HG02610 (cell line): ENCODE measurements around the gene CEP72.
"Not testable (repeated sequence)": the region's sequence is repeated elsewhere in the genome, so short reads cannot be mapped to it uniquely, and the experiment has no call there.

Source experiments
- ATAC-seq: cut with Tn5 transposase; IDR thresholded peaks from one replicate; pipeline ENCODE4 v1.9.1; 2021; ENCODE audit warnings: mild to moderate bottlenecking, moderate library complexity; ENCODE audit not compliant: unreplicated experiment

Gene CEP72

DNA sequence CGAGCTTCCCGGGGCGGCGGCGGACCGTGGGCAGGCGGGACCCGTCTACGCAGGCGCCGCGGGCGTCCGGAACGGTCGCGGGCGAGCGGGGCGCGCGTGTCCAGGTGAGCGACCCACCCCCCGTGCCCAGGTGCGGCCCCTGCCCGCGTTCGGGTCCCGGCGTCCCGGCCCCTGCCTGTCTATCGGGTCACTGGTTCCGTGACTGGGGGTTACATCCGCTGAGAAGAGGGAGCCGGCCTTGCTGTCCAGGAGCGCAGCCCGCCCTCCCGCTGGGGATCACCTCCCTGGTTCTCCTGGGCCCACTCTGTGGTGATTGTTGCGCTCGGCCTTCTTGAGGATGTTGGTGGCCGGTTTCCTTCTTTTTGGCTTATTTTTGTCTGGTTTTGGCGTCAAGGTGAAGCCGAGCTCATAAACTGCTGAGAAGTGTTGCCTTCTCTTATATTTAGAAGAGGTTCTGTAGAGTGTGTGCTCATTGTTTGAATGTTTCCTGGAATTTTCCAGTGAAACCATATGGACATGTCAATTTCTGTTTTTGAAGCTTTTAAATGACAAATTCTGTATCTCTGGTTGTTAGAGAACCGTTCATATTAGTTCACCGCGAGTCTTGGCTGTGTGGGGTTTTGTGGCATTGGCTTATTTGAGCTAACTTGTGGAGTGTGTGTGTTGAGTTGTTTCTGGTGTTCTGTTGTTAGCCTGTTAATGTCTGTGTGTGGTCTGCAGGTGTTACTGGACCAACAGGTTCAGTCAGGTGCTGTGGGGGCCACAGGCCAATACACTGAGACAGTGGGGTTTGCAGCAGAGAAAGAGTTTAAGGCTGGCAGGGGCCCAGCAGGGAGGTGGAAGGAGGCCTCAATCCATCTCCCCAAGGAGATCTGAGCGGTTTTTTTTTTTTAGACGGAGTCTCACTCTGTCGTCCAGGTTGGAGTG, 621 bp downstream of the CEP72 start:
- peak; percentile 29 for ATAC-seq

DNA sequence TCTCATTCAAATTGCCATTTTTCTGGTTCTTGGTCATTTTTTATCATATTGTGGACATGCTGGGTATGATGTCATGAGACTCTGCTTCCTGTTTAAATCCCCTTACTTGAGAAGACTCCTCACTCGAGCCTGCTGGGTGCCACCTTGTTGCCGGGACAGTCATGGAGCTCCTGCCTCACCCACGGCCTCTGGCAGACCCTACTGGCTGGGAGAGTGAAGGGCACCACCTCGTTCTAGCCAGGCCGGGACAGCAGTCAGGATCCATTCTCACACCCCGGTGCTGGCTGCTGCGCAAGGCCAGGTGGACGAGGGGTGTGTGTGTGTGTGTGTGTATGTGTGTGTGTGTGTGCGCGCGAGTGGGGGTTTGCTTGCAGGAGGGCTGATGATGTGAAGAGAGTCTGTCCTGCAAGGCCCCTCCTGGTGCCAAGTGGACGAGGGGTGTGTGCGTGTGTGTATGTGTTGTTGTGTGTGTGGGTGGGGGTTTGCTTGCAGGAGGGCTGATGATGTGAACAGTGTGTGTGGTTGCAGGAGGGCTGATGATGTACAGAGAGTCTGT, 4.4 kb downstream of the CEP72 start:
- ATAC-seq = no peak

DNA sequence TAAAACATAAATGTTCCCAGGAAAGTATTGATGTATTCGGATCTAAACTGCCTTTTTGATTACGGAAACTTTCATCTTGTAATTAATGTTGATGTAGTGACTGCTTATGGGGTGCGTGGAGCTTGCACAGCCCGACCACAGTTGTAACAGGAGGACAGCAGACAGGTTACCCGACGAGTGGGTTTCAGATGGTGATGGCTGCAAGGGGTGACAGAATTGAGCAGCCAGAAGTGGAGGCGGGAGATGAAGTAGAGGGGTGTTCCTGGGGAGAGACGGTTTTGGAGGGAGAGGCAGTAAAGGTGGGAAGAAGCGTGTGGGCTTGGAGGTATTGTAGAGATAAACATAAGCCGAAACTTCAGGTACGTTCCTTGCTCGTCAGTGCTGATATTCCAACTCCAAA, 5.8 kb downstream of the CEP72 start:
- ATAC-seq = no peak

DNA sequence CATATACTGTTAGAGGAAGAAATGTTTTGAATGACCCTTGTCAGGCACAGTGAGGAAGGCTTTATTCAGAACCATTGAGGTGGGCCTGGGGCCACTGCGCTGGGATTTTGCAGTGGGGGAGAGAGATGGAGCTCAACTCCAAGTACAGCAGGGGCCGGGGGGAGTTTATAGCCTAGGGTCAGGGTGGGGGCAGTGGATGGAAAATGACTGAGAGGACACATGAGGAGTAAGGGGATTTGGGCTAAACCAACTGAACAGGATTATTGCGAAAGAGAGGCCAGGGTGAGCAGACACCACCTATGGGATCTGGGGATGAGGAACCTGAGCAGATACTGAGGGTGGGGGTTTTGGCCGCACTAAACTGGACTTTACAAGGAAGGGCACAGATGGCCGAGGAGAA, 6.3 kb downstream of the CEP72 start:
- ATAC-seq = no peak

DNA sequence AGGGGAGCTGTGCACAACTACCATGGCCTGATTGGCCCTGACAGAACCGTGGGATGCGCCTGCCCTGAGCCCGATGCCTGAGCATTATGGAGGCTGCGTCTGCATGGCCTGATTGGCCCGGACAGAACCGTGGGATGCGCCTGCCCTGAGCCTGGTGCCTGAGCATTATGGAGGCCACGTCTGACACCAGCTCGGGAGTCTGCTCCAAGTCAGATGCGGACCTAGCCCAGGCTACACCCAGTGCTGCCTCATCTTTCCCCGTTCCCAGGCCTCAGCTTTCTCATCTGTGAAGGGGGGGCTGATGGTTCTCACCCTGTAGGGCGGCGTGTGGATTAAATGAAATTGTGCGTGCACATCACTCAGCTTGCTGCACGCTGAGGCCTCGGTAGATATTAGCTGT, 7.3 kb downstream of the CEP72 start:
- ATAC-seq = no peak

DNA sequence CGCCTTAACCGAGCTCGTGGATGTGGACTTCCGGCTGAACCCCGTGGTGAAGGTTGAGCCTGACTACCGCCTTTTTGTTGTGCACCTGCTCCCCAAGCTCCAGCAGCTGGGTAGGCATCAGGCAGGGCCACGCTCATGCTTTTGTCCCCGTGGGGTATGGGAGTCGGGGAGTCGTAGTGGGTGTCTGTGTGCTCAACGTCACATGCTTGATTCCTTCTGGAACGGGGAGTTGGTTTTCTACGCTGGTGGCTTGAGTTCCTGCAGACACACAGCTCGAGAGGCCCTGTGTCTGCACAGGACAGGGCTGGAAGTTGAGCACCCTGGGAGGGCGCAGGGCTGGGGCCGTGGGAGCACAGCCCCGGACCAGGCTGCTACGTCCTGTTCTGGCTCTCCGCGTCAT, 8.0 kb downstream of the CEP72 start:
- no peak for ATAC-seq

DNA sequence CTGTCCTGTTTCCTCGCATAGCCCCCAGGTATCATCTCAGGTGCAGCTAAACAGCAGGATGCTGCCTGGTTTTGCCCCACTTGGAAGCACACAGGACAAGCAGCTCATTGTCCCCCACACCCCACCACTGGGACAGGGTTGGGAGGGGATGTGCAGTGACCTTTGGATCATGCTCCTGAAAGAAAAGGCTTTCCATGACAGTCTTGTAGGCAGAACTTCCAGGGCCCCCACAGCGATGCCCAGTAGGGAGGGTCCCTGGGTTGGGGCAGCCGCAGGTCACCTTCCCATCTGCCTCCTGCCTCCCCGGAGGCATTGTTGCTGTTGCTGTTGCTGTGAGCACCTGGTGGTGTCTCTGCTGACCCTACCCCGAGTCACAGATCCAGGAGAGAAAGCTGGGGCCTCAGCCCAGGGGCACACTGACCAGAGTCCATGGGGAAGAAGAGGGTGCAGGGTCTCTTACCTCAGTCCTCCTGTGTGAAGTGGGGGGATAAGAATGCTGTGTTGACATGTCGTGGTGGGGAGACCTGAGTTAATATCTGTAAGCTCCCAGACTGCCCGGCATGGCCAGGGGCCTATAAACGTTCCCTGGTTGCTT, 8.5 kb downstream of the CEP72 start:
- no peak for ATAC-seq

DNA sequence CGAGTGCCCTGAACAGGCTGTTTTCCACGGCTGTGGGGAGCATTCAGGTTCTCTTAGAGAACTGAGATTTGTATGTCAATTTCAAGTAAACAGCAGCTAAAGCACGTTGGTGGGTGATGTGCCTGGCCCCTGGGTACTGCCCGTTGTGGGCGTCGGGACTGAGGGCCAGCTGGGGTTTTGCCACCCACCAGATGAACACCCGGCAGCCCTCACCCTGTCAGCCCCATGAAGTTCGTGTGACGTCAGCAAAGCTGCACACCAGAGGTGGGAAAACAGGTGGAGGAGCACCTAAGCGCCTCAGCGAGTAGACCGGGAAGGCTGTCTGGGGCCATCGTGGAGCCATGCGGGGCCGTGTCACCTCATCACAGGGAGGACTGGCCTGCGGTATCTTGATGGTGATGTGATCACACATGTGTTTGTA, 9.2 kb downstream of the CEP72 start:
- ATAC-seq = no peak

DNA sequence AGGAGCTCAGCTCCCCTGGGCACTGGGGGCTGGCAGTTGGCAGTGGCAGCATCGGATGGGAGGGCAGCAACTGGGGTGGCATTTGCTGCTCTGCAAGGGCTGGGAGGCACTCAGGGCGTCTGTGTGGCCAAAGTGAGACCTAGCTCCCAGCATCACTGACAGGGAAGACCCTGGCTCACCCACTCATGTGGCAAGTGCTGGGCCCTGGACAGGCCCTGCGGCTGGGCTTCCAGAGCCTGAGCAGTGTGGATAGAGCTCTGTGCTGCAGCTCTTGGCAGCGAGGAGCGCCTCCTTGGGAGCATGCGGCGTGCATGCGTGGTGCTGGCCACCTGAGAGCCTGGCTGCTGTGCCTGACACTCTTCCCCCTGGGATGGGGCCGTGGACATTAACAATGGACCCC, 10.2 kb downstream of the CEP72 start:
- no peak for ATAC-seq

DNA sequence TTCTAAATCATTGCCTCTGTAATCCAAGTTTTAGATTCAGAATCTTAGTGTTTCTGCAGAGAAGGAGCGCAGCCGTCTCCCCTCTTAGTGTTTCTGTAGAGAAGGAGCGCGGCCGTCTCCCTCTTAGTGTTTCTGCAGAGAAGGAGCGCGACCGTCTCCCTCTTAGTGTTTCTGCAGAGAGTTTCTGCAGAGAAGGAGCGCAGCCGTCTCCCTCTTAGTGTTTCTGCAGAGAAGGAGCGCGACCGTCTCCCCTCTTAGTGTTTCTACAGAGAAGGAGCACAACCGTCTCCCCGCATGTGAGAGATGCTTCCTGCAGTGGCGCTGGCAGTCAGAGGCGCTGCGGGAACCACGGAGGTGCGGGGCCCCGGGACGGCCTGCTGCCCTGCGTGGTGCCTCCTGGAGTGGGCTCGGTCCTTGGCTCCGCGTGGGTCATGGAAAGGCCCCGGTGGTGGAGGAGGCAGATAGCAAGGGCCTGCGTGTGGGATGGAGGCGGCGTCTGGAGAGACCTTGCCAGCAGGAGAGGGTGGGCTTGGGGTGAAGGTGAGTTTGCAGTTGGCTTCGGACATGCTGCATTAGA, 10.9 kb downstream of the CEP72 start:
- ATAC-seq = no peak

DNA sequence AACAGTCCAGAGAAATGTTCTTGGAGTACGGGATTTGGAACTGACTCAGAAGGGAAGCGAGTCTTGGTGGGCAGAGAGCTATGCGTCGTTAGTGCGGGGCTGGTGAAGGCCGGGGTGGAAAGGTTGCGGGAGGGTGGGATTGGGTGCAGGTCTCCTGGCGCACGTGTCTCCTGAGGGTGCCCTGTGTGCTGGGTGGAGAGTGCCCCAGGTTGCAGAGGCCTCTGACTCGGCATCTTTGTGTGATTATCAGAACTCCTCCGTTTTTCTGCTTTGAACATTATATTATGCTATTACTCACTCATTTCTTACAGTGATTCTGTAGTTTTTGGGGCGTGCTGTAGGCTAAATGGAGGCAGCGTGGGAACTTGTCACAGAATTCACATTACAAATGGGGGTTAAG, 11.4 kb downstream of the CEP72 start:
- no peak for ATAC-seq

DNA sequence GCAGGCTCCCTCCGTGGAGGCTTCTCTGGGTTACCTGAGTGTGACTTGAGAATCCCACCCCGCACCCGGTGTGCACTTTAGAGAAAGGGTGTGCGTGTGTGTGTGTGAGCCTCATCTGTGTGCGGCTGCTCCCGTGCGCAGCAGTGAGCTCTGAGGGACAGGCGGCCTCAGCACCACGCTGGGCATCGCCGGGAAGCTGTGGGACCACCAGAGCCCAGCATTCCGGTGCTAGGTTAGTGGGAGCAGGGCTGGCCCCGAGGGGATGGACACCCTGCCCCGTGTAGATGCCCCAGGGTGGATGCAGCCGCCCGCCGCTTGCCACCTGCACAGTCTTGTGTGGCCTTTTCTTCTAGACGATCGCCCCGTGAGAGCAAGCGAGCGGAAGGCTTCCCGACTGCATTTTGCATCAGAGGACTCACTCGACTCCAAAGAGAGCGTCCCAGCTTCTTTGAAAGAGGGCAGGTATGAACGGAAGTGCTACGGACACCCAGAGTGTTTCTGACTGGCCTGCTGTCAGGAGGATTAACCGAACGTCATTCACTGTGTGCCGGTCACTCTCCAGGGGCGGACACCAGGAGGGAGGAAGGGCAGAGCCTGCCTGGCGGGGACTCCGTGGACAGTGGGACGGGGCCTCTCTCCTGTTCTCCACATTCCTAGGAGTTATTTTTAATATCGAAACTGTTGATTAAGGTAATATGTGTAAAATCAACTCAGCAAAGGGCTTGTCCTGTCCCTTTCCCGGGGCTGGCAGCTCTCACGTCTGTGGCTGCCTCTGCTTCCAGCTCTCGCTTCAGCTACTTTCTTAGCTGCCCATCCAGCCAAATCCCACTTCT, 12.2 kb downstream of the CEP72 start:
- no peak for ATAC-seq

DNA sequence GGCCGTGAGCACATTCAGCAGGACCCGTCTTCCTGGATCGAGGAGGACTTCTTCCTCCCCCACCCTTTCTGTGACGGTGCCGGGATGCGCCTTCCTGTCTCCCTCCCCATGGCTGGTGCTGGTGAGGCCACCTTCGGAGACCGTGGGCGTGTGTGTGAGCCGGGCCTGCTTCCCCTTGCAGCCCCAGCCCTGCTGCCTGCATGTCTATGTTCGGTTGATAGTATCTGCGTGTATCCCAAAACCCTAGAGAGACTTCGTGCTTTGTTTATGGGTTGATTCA, 12.8 kb downstream of the CEP72 start:
- no peak for ATAC-seq

DNA sequence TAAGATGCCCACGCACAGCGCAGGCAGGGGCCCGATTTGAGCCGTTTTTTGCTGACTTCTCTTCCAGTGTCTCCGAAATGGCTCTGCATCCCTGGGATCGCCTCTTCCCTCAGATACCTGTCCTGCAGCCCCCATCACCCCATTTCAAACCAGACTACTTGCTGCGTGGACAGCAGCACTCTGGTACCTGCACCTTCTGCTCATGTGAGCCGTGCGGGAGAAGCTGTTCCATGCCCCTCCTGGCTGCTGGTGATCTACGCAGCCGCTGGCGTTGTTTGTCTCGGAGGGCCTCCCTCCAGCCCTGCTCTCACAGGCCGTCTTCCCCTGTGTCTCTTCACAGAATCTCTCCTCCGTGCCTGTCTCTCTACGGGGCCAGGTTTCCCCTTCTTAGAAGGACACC, 13.4 kb downstream of the CEP72 start:
- no peak for ATAC-seq

DNA sequence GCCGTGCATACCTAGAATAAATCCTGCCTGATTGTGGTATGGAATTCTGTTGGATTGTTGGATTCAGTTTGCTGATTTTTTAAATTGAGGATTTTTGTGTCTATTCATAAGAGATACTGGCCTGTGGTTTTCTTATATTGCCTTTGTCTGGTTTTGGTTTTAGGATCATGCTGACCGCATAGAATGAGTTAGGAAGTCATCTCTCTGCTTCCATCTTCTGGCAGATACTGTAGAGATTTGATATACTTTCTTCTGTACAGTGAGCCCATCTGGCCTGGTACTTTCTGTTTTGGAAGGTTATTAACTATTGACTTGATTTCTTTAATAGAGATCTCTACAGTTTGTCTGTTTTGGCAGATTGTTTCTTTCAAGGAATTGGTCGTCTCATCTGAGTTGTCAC, 14.7 kb downstream of the CEP72 start:
- no peak for ATAC-seq

DNA sequence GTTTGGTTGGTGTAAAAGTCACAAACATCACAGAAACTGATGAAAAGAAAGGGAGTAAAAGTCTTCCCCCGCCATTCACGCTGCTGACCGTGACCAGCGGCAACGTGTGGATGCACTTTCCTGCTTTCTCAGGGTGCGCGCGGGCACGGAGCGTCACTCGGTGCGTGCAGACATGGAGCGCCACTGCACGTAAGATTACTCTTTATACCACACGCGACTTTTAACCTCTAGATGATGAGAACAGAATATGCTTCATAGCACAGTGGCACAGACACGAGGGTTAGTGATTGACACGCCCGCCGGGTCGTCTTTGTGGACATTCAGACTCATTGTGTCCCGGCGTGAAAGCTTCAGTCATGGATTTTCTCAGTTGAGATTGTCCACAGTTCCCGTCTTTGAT, 15.7 kb downstream of the CEP72 start:
- no peak for ATAC-seq

DNA sequence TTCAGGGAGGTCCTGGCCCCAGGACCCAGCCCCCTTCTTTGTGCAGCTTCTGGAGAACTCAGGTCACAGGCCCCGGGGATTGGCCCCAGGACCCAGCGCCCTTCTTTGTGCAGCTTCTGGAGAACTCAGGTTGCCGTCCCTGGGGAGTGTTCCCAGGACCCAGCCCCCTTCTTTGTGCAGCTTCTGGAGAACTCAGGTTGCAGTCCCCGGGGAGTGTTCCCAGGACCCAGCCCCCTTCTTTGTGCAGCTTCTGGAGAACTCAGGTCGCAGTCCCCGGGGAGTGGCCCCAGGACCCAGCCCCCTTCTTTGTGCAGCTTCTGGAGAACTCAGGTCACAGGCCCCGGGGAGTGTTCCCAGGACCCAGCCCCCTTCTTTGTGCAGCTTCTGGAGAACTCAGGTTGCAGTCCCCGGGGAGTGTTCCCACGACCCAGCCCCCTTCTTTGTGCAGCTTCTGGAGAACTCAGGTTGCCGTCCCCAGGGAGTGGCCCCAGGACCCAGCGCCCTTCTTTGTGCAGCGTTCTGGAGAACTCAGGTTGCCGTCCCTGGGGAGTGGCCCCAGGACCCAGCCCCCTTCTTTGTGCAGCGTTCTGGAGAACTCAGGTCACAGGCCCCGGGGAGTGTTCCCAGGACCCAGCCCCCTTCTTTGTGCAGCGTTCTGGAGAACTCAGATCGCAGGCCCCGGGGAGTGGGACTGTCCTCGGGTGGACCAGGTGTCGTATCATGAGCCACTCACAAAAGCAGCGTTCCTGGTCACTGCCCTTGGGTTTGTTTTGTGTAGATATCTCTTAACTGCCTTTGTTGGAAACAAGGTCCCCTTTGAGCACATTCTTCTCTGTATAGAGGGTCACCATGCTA, 16.4 kb downstream of the CEP72 start:
- ATAC-seq = not testable (repeated sequence)

DNA sequence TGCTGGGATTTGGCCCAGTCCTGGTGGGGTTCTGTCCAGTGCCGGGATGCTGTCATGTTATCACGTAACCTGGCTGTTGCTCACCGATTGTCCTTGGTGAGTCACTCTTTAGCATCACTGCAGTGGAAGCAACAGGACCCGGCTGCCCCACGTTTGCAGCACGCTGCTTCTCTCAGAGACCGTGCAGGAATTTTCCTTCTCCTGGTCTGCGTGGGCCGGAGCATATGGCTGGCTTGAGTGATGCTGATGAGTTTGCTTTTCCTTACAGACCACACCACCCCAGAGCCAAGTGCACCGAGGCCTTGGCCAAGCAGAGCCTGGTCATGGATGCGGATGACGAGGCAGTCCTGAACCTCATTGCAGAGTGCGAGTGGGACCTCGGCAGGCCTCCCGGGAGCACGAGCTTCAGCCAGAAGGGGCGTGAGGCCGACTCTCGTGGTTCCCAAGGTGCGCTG, 21.4 kb downstream of the CEP72 start:
- ATAC-seq = no peak

DNA sequence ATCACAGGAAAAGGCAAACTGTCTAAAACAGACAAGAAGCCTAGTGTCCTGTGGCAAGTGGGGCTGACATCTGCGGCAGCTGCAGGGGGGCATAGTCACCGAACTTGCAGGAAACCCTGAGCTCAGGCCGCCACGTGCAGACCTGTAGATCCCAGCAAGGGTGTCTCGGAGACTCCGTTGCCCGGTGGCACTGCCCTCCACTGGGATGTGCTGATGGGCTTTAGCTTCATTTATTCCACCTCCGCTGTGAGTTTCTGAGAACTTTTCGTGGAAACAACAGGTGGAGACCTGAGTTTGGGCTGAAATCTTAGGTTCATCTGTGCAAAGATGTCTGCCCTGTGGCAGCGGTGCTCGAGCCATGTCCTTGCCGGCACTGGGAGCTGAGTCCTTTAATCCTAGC, 22.1 kb downstream of the CEP72 start:
- no peak for ATAC-seq
